Liver (tissue), 9 donors: ENCODE measurements around the gene UMPS. TPM values are rescaled to one million over a fixed set of nuclear protein-coding genes. Genes with fewer than 3 reads are reported as not detected.

Source experiments
- DNase-seq: peaks from one replicate; pipeline ENCODE4 v3.0.0-alpha.2; 2017; ENCODE audit warnings: low spot score
- H3K27ac ChIP-seq, 2 donors: one replicate each; pipeline ENCODE4 v1.7.0; 2013; ENCODE audit warnings: inconsistent platforms in 2 of 2, low read length in 2 of 2, control low read depth in 1 of 2, low read depth in 1 of 2, mild to moderate bottlenecking in 1 of 2
- H3K27me3 ChIP-seq, 4 donors: one replicate each; pipeline versions ENCODE4 v1.6.1 to v1.7.0; 2013; ENCODE audit warnings: low read length in 3 of 4, inconsistent platforms in 1 of 4, mild to moderate bottlenecking in 1 of 4, moderate library complexity in 1 of 4; ENCODE audit not compliant: control insufficient read depth in 4 of 4, insufficient read depth in 4 of 4
- H3K36me3 ChIP-seq, 4 donors: one replicate each; pipeline versions ENCODE4 v1.6.1 to v1.7.0; 2013; ENCODE audit warnings: low read length in 3 of 4, mild to moderate bottlenecking in 3 of 4, low read depth in 1 of 4, moderate library complexity in 1 of 4; ENCODE audit not compliant: control insufficient read depth in 4 of 4, insufficient read depth in 3 of 4
- H3K4me1 ChIP-seq, 4 donors: one replicate each; pipeline versions ENCODE4 v1.6.1 to v1.7.0; 2013; ENCODE audit warnings: low read length in 3 of 4, mild to moderate bottlenecking in 3 of 4, moderate library complexity in 1 of 4; ENCODE audit not compliant: control insufficient read depth in 4 of 4, insufficient read depth in 4 of 4
- H3K4me3 ChIP-seq, 3 donors: one replicate each; pipeline versions ENCODE4 v1.6.1 to v1.7.0; 2013; ENCODE audit warnings: low read length in 3 of 3, control low read depth in 1 of 3, low read depth in 1 of 3, mild to moderate bottlenecking in 1 of 3
- H3K9ac ChIP-seq, 2 donors: one replicate each; pipeline ENCODE4 v1.7.0; 2013; ENCODE audit warnings: low read length in 2 of 2, mild to moderate bottlenecking in 2 of 2, moderate library complexity in 2 of 2, control low read depth in 1 of 2, low read depth in 1 of 2
- H3K9me3 ChIP-seq, 4 donors: one replicate each; pipeline versions ENCODE4 v1.6.1 to v1.7.0; 2013; ENCODE audit warnings: low read length in 3 of 4; ENCODE audit not compliant: control insufficient read depth in 4 of 4
- EGR1 ChIP-seq, 2 donors: IDR thresholded peaks; 2 replicates each; pipeline ENCODE4 v1.6.1; 2016 to 2018; ENCODE audit warnings: antibody characterized with exemption in 2 of 2, low read depth in 2 of 2
- FOXA1 ChIP-seq: IDR thresholded peaks from 2 replicates; pipeline ENCODE4 v1.6.1; 2016; ENCODE audit warnings: antibody characterized with exemption
- FOXA2 ChIP-seq: IDR thresholded peaks from 2 replicates; pipeline ENCODE4 v1.6.1; 2016; ENCODE audit warnings: antibody characterized with exemption
- GABPA ChIP-seq, 2 donors: IDR thresholded peaks in 1 of 2; conservative IDR thresholded peaks in 1 of 2; 2 replicates each; pipeline ENCODE4 v1.6.1; 2016; ENCODE audit warnings: antibody characterized with exemption in 2 of 2, mild to moderate bottlenecking in 1 of 2, moderate library complexity in 1 of 2
- HNF4A ChIP-seq, 2 donors: conservative IDR thresholded peaks; 2 replicates each; pipeline ENCODE4 v1.6.1; 2016; ENCODE audit warnings: antibody characterized with exemption in 2 of 2, mild to moderate bottlenecking in 2 of 2
- HNF4G ChIP-seq: IDR thresholded peaks from 2 replicates; pipeline ENCODE4 v1.6.1; 2016; ENCODE audit warnings: antibody characterized with exemption
- JUND ChIP-seq, 2 donors: IDR thresholded peaks; 2 replicates each; pipeline ENCODE4 v1.6.1; 2016; ENCODE audit warnings: antibody characterized with exemption in 2 of 2
- NR2F2 ChIP-seq: IDR thresholded peaks from 2 replicates; pipeline ENCODE4 v1.6.1; 2016; ENCODE audit warnings: antibody characterized with exemption
- RAD21 ChIP-seq, 2 donors: IDR thresholded peaks; 2 replicates each; pipeline ENCODE4 v1.6.1; 2016; ENCODE audit warnings: antibody characterized with exemption in 2 of 2, mild to moderate bottlenecking in 2 of 2
- RXRA ChIP-seq, 2 donors: IDR thresholded peaks; 2 replicates each; pipeline ENCODE4 v1.6.1; 2017 to 2018; ENCODE audit warnings: antibody characterized with exemption in 2 of 2, mild to moderate bottlenecking in 1 of 2
- SP1 ChIP-seq: IDR thresholded peaks from 2 replicates; pipeline ENCODE4 v1.6.1; 2018; ENCODE audit warnings: antibody characterized with exemption, mild to moderate bottlenecking
- TAF1 ChIP-seq: conservative IDR thresholded peaks from 2 replicates; pipeline ENCODE4 v1.6.1; 2016; ENCODE audit warnings: antibody characterized with exemption, mild to moderate bottlenecking
- YY1 ChIP-seq: IDR thresholded peaks from 2 replicates; pipeline ENCODE4 v1.6.1; 2016; ENCODE audit warnings: antibody characterized with exemption, mild to moderate bottlenecking
- WGBS: extraction: QIAGEN DNeasy Blood & Tissue Kit; methylation state at CpG from one replicate; pipeline ENCODE4 v1.1.7; 2013; 5-methylcytosine and 5-hydroxymethylcytosine counted together
- polyA plus RNA-seq, 2 donors: library from polyadenylated mRNA; stranded (reverse) in 1 of 2; unstranded in 1 of 2; fragments of 200-250 nt in 1 of 2; fragments of >200 nt in 1 of 2; fragmentation: Nextera tagmentation in 1 of 2; extraction: Ambion mirVana in 1 of 2; gene quantifications; one replicate each; pipeline versions ENCODE4 v1.2.1 to v1.2.3, GENCODE V29; 2013 to 2015
- total RNA-seq, 2 donors: library from RNA; depleted of rRNA; stranded (reverse); fragments of >200 nt; gene quantifications; one replicate each; pipeline ENCODE4 v1.2.3, GENCODE V29; 2014
- TF ChIP-seq, protein P1 (sequence below): IDR thresholded peaks from 2 replicates; pipeline ENCODE4 v1.6.1; 2016; ENCODE audit warnings: antibody characterized with exemption, mild to moderate bottlenecking
- TF ChIP-seq, protein P2 (sequence below): IDR thresholded peaks from 2 replicates; pipeline ENCODE4 v1.6.1; 2016; ENCODE audit warnings: antibody characterized with exemption
- TF ChIP-seq, protein P3 (sequence below): fragments of 150-350 bp; IDR thresholded peaks from 2 replicates; pipeline ENCODE4 v1.5.1; 2017; ENCODE audit warnings: improper control_type of control experiment, low read depth, low read length; ENCODE audit not compliant: missing input control
- TF ChIP-seq, protein P4 (sequence below): IDR thresholded peaks from 2 replicates; pipeline ENCODE4 v1.6.1; 2016; ENCODE audit warnings: antibody characterized with exemption
- TF ChIP-seq, protein P5 (sequence below): IDR thresholded peaks from 2 replicates; pipeline ENCODE4 v1.6.1; 2016; ENCODE audit warnings: antibody characterized with exemption
- donor health status: healthy.
- donor health status: healthy.
- donor health status: healthy.
- donor health status: healthy.
- donor health status: healthy.

UMPS gene
- total and polyA plus RNA-seq, 4 donors: 21.3 to 39.4 (median 26.0) TPM

DNA sequence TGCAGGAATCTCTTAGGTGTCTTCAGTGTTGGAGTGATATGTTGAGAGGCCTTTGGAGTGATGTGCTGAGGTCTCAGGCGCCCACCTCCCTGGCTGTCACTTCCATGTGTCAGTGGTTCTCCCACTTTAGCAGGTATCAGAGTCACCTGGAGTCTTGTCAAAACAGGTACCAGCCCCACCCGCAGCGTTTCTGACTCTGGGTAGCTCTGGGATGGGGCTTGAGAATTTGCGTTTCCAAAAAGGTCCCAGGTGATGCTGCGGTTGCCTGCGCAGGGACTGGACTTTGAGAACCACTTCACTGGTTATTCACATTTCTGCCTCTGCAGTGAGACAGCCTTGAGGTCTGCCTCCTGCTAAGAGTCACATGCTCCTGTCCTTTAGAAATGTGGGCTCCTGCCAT, 15.5 kb downstream of the UMPS start (continued):
- TF ChIP-seq, protein P1, sequence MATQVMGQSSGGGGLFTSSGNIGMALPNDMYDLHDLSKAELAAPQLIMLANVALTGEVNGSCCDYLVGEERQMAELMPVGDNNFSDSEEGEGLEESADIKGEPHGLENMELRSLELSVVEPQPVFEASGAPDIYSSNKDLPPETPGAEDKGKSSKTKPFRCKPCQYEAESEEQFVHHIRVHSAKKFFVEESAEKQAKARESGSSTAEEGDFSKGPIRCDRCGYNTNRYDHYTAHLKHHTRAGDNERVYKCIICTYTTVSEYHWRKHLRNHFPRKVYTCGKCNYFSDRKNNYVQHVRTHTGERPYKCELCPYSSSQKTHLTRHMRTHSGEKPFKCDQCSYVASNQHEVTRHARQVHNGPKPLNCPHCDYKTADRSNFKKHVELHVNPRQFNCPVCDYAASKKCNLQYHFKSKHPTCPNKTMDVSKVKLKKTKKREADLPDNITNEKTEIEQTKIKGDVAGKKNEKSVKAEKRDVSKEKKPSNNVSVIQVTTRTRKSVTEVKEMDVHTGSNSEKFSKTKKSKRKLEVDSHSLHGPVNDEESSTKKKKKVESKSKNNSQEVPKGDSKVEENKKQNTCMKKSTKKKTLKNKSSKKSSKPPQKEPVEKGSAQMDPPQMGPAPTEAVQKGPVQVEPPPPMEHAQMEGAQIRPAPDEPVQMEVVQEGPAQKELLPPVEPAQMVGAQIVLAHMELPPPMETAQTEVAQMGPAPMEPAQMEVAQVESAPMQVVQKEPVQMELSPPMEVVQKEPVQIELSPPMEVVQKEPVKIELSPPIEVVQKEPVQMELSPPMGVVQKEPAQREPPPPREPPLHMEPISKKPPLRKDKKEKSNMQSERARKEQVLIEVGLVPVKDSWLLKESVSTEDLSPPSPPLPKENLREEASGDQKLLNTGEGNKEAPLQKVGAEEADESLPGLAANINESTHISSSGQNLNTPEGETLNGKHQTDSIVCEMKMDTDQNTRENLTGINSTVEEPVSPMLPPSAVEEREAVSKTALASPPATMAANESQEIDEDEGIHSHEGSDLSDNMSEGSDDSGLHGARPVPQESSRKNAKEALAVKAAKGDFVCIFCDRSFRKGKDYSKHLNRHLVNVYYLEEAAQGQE: no peak
- no peak for TF ChIP-seq HNF4A (conservative IDR thresholded peaks at IDR 0.05)
- TF ChIP-seq YY1: no peak
- no peak for TF ChIP-seq TAF1

DNA sequence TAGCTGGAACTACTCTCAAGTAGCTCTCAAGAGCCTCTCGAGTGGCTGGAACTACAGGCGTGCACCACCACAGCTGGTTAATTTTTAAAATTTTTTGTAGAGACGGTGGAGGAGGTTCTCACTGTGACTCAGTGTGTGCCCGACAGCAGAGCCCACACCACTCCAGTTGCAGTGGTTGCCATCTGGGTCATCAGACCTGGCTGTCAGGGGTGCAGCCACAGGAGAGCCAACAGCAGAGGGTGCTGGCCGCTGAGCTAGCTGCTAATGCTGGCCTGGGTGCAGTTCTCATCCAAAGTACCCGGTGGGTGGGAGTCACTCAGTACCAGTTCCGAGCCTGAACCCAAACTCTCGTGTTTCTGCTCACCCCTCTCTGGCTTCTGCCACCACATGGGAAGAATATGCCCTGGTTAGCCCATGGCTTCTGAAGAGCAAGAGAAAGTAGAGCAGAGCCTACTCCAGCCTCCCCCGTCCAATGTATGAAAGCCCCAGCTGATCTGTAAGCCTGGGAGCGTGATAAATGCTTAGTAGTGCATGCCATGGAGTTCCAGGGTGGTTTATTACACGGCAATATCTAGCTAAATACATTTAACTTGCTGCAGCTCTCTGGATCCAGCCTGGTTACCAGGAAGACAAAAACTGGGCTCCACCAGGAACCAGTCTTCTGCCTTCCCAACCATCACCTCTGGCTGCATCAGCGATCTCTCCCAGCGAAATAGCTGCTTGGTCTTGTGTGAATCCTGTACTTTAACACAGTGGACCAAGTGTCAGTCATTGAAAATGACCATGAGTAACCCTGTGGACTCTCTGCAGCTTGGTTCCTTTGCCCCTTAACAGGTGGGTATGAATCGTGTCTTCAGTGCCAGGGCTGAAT, 17.1 kb downstream of the UMPS start:
- H3K9ac ChIP-seq: no peak overlapping the region
- TF ChIP-seq FOXA1 (no peak), HNF4G (no peak), RAD21 (IDR thresholded peaks at IDR 0.05) (no peak), RXRA (IDR thresholded peaks at IDR 0.05) (no peak), YY1 (no peak), SP1 (no peak), NR2F2 (no peak), FOXA2 (no peak), JUND (IDR thresholded peaks at IDR 0.05) (no peak), GABPA (IDR thresholded peaks at IDR 0.05 in 1 of 2, conservative IDR thresholded peaks at IDR 0.05 in 1 of 2) (no peak), TAF1 (no peak), HNF4A (conservative IDR thresholded peaks at IDR 0.05) (no peak), EGR1 (IDR thresholded peaks at IDR 0.05; ENCODE audit: low read depth in 2 of 2) (no peak)
- TF ChIP-seq, protein P2, sequence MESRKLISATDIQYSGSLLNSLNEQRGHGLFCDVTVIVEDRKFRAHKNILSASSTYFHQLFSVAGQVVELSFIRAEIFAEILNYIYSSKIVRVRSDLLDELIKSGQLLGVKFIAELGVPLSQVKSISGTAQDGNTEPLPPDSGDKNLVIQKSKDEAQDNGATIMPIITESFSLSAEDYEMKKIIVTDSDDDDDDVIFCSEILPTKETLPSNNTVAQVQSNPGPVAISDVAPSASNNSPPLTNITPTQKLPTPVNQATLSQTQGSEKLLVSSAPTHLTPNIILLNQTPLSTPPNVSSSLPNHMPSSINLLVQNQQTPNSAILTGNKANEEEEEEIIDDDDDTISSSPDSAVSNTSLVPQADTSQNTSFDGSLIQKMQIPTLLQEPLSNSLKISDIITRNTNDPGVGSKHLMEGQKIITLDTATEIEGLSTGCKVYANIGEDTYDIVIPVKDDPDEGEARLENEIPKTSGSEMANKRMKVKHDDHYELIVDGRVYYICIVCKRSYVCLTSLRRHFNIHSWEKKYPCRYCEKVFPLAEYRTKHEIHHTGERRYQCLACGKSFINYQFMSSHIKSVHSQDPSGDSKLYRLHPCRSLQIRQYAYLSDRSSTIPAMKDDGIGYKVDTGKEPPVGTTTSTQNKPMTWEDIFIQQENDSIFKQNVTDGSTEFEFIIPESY: no peak
- TF ChIP-seq, protein P3, sequence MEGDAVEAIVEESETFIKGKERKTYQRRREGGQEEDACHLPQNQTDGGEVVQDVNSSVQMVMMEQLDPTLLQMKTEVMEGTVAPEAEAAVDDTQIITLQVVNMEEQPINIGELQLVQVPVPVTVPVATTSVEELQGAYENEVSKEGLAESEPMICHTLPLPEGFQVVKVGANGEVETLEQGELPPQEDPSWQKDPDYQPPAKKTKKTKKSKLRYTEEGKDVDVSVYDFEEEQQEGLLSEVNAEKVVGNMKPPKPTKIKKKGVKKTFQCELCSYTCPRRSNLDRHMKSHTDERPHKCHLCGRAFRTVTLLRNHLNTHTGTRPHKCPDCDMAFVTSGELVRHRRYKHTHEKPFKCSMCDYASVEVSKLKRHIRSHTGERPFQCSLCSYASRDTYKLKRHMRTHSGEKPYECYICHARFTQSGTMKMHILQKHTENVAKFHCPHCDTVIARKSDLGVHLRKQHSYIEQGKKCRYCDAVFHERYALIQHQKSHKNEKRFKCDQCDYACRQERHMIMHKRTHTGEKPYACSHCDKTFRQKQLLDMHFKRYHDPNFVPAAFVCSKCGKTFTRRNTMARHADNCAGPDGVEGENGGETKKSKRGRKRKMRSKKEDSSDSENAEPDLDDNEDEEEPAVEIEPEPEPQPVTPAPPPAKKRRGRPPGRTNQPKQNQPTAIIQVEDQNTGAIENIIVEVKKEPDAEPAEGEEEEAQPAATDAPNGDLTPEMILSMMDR: no peak
- TF ChIP-seq, protein P1: no peak
- TF ChIP-seq, protein P4, sequence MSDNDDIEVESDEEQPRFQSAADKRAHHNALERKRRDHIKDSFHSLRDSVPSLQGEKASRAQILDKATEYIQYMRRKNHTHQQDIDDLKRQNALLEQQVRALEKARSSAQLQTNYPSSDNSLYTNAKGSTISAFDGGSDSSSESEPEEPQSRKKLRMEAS: no peak
- TF ChIP-seq, protein P5, sequence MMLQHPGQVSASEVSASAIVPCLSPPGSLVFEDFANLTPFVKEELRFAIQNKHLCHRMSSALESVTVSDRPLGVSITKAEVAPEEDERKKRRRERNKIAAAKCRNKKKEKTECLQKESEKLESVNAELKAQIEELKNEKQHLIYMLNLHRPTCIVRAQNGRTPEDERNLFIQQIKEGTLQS: no peak
- DNase-seq: no peak
- no peaks in the 10 kb centered on the region for H3K9me3 ChIP-seq
- WGBS: 95% methylated on average over 14 of the region's 14 CpGs
- no peak overlapping the region for H3K27ac ChIP-seq
- no peak overlapping the region for H3K4me3 ChIP-seq
- no peaks in the 10 kb centered on the region for H3K4me1 ChIP-seq
- no peaks in the 10 kb centered on the region for H3K27me3 ChIP-seq
- peaks cover 5 to 35% (median 29%) of the 10 kb centered on the region in 4 donors for H3K36me3 ChIP-seq
